CD14-positive monocyte (primary cell): ENCODE results near the gene TTLL8. TPM values are rescaled to one million over a fixed set of nuclear protein-coding genes. Genes with fewer than 3 reads are reported as not detected.

Source experiments
- DNase-seq, 3 donors: peaks; one replicate each; pipeline ENCODE4 v3.0.0-alpha.2; 2011 to 2022
- H2AFZ ChIP-seq: 2 replicates; pipeline ENCODE4 v1.6.0; 2012; ENCODE audit warnings: mild to moderate bottlenecking, low read depth, low read length, inconsistent platforms; ENCODE audit not compliant: insufficient read depth, poor library complexity, severe bottlenecking
- H3K27ac ChIP-seq, 2 donors: 1 replicate in 1 of 2; 2 replicates in 1 of 2; pipeline ENCODE4 v1.5.1; 2012 to 2013; ENCODE audit warnings: low read length in 2 of 2, control low read depth in 1 of 2, inconsistent platforms in 1 of 2, low read depth in 1 of 2, mild to moderate bottlenecking in 1 of 2
- H3K27me3 ChIP-seq, 2 donors: one replicate each; pipeline versions ENCODE4 v1.6.0 to v1.6.1; 2011 to 2013; ENCODE audit warnings: low read length in 2 of 2; ENCODE audit not compliant: control insufficient read depth in 2 of 2, insufficient read depth in 2 of 2
- H3K36me3 ChIP-seq, 2 donors: replicated peaks in 1 of 2; 1 replicate in 1 of 2; 2 replicates in 1 of 2; pipeline versions ENCODE4 v1.5.1 to v1.6.1; 2012 to 2013; ENCODE audit warnings: low read length in 2 of 2, control low read depth in 1 of 2, inconsistent platforms in 1 of 2, mild to moderate bottlenecking in 1 of 2; ENCODE audit not compliant: insufficient read depth in 2 of 2, control insufficient read depth in 1 of 2
- H3K4me1 ChIP-seq, 2 donors: 1 replicate in 1 of 2; 2 replicates in 1 of 2; pipeline versions ENCODE4 v1.5.1 to v1.6.1; 2012 to 2013; ENCODE audit warnings: low read length in 2 of 2, control low read depth in 1 of 2, inconsistent platforms in 1 of 2, mild to moderate bottlenecking in 1 of 2, moderate library complexity in 1 of 2; ENCODE audit not compliant: insufficient read depth in 2 of 2, control insufficient read depth in 1 of 2
- H3K4me2 ChIP-seq: replicated peaks from 2 replicates; pipeline ENCODE3; 2012; ENCODE audit warnings: low read length, moderate library complexity, mild to moderate bottlenecking; ENCODE audit not compliant: poor library complexity, severe bottlenecking; ENCODE audit errors: extremely low read depth
- H3K4me3 ChIP-seq, 3 experiments: fragments of 200-600 bp in 1 of 3; sonication (generic) in 1 of 3; replicated peaks in 1 of 3; 1 replicate in 2 of 3; 2 replicates in 1 of 3; pipeline ENCODE4 v1.5.1; 2011 to 2013; ENCODE audit warnings: low read length in 3 of 3, mild to moderate bottlenecking in 3 of 3, control low read depth in 2 of 3, low read depth in 2 of 3, inconsistent platforms in 1 of 3, moderate library complexity in 1 of 3
- H3K79me2 ChIP-seq: 2 replicates; pipeline ENCODE4 v1.6.0; 2012; ENCODE audit warnings: mild to moderate bottlenecking, control low read depth, inconsistent platforms, low read length, moderate library complexity; ENCODE audit not compliant: insufficient read depth
- H3K9ac ChIP-seq: 2 replicates; pipeline ENCODE4 v1.6.0; 2017; ENCODE audit warnings: low read length, mild to moderate bottlenecking; ENCODE audit not compliant: insufficient read depth, poor library complexity, severe bottlenecking
- H3K9me3 ChIP-seq, 2 donors: replicated peaks in 1 of 2; 1 replicate in 1 of 2; 2 replicates in 1 of 2; pipeline versions ENCODE4 v1.5.1 to v1.6.1; 2012 to 2013; ENCODE audit warnings: low read length in 2 of 2, control low read depth in 1 of 2; ENCODE audit not compliant: control insufficient read depth in 1 of 2, insufficient read depth in 1 of 2
- H4K20me1 ChIP-seq: 2 replicates; pipeline ENCODE4 v1.6.0; 2012; ENCODE audit warnings: mild to moderate bottlenecking, low read length, control low read depth, moderate library complexity; ENCODE audit not compliant: insufficient read depth
- H3K27ac Mint-ChIP-seq, 7 donors: one replicate each; pipeline ENCODE4 v1.8.0; 2020; ENCODE audit warnings: mild to moderate bottlenecking in 7 of 7, mixed read lengths in 7 of 7, moderate library complexity in 6 of 7, inconsistent platforms in 2 of 7
- H3K27me3 Mint-ChIP-seq, 3 donors: one replicate each; pipeline ENCODE4 v1.8.0; 2021 to 2022; ENCODE audit warnings: low read depth in 3 of 3, mild to moderate bottlenecking in 3 of 3, mixed read lengths in 3 of 3, moderate library complexity in 3 of 3, inconsistent platforms in 1 of 3
- H3K36me3 Mint-ChIP-seq, 2 donors: one replicate each; pipeline ENCODE4 v1.8.0; 2020; ENCODE audit warnings: mixed read lengths in 2 of 2, inconsistent platforms in 1 of 2, mild to moderate bottlenecking in 1 of 2
- H3K4me1 Mint-ChIP-seq: one replicate; pipeline ENCODE4 v1.8.0; 2020; ENCODE audit warnings: mild to moderate bottlenecking, mixed read lengths
- H3K4me3 Mint-ChIP-seq, 2 donors: one replicate each; pipeline ENCODE4 v1.8.0; 2020; ENCODE audit warnings: mild to moderate bottlenecking in 2 of 2, mixed read lengths in 2 of 2, moderate library complexity in 1 of 2
- H3K9me3 Mint-ChIP-seq, 7 donors: one replicate each; pipeline ENCODE4 v1.8.0; 2020 to 2022; ENCODE audit warnings: mixed read lengths in 7 of 7, mild to moderate bottlenecking in 6 of 7, moderate library complexity in 6 of 7, inconsistent platforms in 2 of 7
- CTCF ChIP-seq: fragments of 200-600 bp; IDR thresholded peaks from one replicate; pipeline ENCODE4 v1.8.0; 2022; ENCODE audit warnings: antibody characterized with exemption, mild to moderate bottlenecking
- WGBS: methylation state at CpG from one replicate; pipeline ENCODE4 v1.1.5; 2013; ENCODE audit warnings: missing lambda C conversion rate; ENCODE audit not compliant: insufficient coverage; 5-methylcytosine and 5-hydroxymethylcytosine counted together
- intact Hi-C, 2 donors: fragments of 100-400 bp; cut with micrococcal nuclease; formaldehyde crosslinking; loops; one replicate each; pipeline versions ENCODE4 v1.15.0 to v1.15.1; 2023
- polyA plus RNA-seq, 3 donors: library from polyadenylated mRNA; depleted of rRNA in 1 of 3; unstranded in 2 of 3; stranded (reverse) in 1 of 3; fragments of 300-500 nt in 2 of 3; fragments of >200 nt in 1 of 3; fragmentation: Illumina TruSeq in 2 of 3; gene quantifications; 1 replicate in 2 of 3; 2 replicates in 1 of 3; pipeline ENCODE4 v1.2.3, GENCODE V29; 2012 to 2021

The TTLL8 gene
- polyA plus RNA-seq, 3 donors: not detected

GRCh38 chr22:50016308-50016987, 41.6 kb downstream of the TTLL8 start:
- Histone ChIP-seq H2AFZ (no peak overlapping the region), H3K4me3 (no peak overlapping the region), H3K79me2 (no peaks in the 10 kb centered on the region), H3K9ac (no peak overlapping the region), H3K4me2 (no peak overlapping the region), H4K20me1 (no peaks in the 10 kb centered on the region), H3K27ac (no peak overlapping the region), H3K36me3 (no peaks in the 10 kb centered on the region), H3K9me3 (peaks cover 5 to 7% of the 10 kb centered on the region in 2 donors), H3K27me3 (peaks cover 12 to 67% of the 10 kb centered on the region in 2 donors), H3K4me1 (no peaks in the 10 kb centered on the region)
- no peak for DNase-seq
- Mint-ChIP-seq H3K27me3 (peaks cover 38 to 69% (median 68%) of the 10 kb centered on the region in 3 donors), H3K4me3 (no peak overlapping the region), H3K9me3 (peaks cover 0 to 6% (median 0%) of the 10 kb centered on the region in 7 donors), H3K36me3 (no peaks in the 10 kb centered on the region), H3K4me1 (peaks cover 6% of the 10 kb centered on the region), H3K27ac (no peak overlapping the region)
- intact Hi-C loops: no loop called here
- no peak for TF ChIP-seq CTCF
- whole genome bisulfite sequencing: 73% methylated on average over 17 of the region's 20 CpGs

GRCh38 chr22:50015451-50016307, 42.4 kb downstream of the TTLL8 start:
- Mint-ChIP-seq H3K9me3 (peaks cover 0 to 6% (median 2%) of the 10 kb centered on the region in 7 donors), H3K4me3 (peak overlapping the region in 1 of 2 donors; percentile 59)

More at GRCh38 chr22:50015451-50016307, 42.4 kb downstream of the TTLL8 start:
- no peak for DNase-seq
- Histone ChIP-seq H4K20me1 (no peaks in the 10 kb centered on the region), H3K9me3 (peaks cover 5 to 7% of the 10 kb centered on the region in 2 donors), H3K79me2 (no peaks in the 10 kb centered on the region), H3K9ac (no peak overlapping the region), H3K4me2 (no peak overlapping the region), H3K27me3 (peaks cover 15 to 73% of the 10 kb centered on the region in 2 donors), H2AFZ (no peak overlapping the region), H3K4me3 (no peak overlapping the region), H3K27ac (no peak overlapping the region), H3K36me3 (no peaks in the 10 kb centered on the region), H3K4me1 (no peaks in the 10 kb centered on the region)
- Mint-ChIP-seq H3K4me1 (peaks cover 9% of the 10 kb centered on the region), H3K27ac (peak overlapping the region in 1 of 7 donors; percentile 30), H3K36me3 (no peaks in the 10 kb centered on the region), H3K27me3 (peaks cover 42 to 76% (median 74%) of the 10 kb centered on the region in 3 donors)
- intact Hi-C loops: no loop called here
- TF ChIP-seq CTCF: no peak
- WGBS: 87% methylated on average over 5 of the region's 30 CpGs
